Testis (tissue), 2 donors: Measurements from ENCODE around the gene PRR16.
"Not testable (repeated sequence)": the region's sequence is repeated elsewhere in the genome, so short reads cannot be mapped to it uniquely, and the experiment has no call there.

Source experiments
- CTCF ChIP-seq, 3 experiments: fragments of 450-650 bp in 2 of 3; fragments of 200-600 bp in 1 of 3; sonication (generic) in 1 of 3; IDR thresholded peaks; one replicate each; pipeline ENCODE4 v1.5.1; 2016 to 2019; ENCODE audit warnings: antibody characterized with exemption in 3 of 3, mild to moderate bottlenecking in 2 of 3, moderate library complexity in 1 of 3
- POLR2A ChIP-seq: fragments of 450-650 bp; IDR thresholded peaks from one replicate; pipeline ENCODE4 v1.6.1; 2017; ENCODE audit warnings: antibody characterized with exemption, mild to moderate bottlenecking, moderate library complexity

DNA sequence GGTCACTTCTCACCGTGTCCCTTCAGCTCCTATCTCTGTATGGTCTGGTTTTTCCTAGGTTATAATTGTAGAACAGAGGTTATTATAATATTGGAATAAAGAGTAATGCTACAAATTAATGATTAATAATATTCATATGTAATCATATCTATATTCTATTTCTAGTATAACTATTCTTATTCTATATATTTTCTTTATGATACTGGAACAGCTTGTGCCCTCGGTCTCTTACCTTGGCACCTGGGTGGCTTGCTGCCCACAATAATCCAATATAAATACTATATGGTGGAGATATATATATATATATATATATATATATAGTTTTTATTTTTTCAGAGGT, 5.6 kb upstream of the PRR16 start:
- not testable (repeated sequence) for TF ChIP-seq CTCF (IDR thresholded peaks at IDR 0.05); POLR2A
